Stimulated activated CD4-positive, alpha-beta T cell treated with anti-CD3 and anti-CD28 coated beads, Interleukin-12 subunit alpha, Interleukin-12 subunit beta, amount 100 ng/mL, for 4 hours (primary cell): Measurements from ENCODE around the gene ARL14EP.

ENCODE experiments used
- DNase-seq: peaks from one replicate; pipeline ENCODE4 v3.0.0-alpha.2; 2020

Gene ARL14EP

GRCh38 chr11:30322826-30323710, at the start of gene ARL14EP:
Gene ARL14EP, plus strand, starts transcription at chr11:30323104. Its CDS starts 7,845 bp downstream, at chr11:30330949.
- peak; percentile 84 for DNase-seq

DNA sequence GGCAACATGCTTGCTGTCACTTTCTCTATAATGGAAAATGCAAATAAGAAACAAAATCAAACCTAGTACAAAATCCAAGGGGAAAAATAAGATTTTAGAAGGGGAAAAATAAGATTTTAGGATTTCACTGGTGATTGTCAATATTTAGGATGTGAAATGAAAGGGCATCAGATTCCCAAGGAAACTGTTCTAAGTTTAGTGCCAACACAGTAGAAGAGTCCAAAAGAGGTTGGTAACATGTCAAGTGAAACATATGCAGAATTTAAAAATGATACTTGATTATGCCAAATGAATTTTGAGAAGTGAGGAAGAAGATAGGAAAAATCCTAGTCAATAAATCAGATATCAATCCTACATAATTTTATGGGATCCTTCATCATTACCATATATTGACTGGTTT, 45.7 kb upstream of the ARL14EP start:
- no peak for DNase-seq

DNA sequence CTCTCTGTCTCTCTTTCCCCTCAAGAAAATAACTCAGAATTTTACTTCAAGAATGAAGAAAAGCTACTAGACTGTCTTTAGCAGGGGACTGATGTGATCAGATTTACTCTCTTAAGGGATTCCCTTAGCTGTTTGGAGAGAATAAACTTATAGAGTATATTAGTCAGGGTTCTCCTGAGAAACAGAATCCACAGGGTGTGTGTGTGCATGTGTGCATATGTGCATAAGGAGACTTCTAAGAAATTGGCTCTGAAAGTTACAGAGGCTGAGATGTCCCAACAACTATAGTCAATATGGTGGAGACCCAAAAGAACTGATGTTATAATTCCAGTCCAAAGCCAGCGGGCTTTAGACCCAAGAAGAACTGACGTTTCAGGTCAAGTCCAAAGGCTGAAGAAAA, 43.1 kb upstream of the ARL14EP start:
- no peak for DNase-seq

GRCh38 chr11:30281476-30282288, 41.2 kb upstream of the ARL14EP start:
- no peak for DNase-seq

- DNase-seq, result no peak
Observed at GRCh38 chr11:30282289-30282631, 40.6 kb upstream of the ARL14EP start.

GRCh38 chr11:30284836-30285235, 38.1 kb upstream of the ARL14EP start:
- DNase-seq, result no peak

GRCh38 chr11:30285416-30286121, 37.3 kb upstream of the ARL14EP start:
- DNase-seq, result no peak

- DNase-seq, result no peak
Observed at GRCh38 chr11:30291331-30291730, 31.6 kb upstream of the ARL14EP start.

DNA sequence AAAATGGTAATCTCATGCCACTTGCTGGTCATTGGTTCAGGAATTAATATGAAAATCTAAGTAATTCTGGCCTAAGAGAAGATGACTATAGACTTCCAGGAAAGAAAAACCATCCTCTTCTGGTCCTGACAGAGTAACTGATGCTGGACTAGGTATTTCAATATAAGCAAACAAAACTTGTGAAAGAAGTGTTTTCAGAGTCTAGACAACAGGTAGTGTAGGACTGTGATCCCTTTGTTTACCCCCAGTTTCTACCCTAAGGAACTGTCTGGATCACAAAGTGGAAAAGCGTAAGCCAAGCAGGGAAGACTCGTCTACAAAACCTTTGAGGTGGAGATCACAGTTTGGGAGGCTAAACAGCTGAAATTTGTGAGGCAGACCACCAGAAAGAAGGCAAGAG, 30.4 kb upstream of the ARL14EP start:
- no peak for DNase-seq

- no peak for DNase-seq
Observed at GRCh38 chr11:30295178-30295885, 27.6 kb upstream of the ARL14EP start.

GRCh38 chr11:30304620-30305019, 18.3 kb upstream of the ARL14EP start:
- DNase-seq, result no peak

DNA sequence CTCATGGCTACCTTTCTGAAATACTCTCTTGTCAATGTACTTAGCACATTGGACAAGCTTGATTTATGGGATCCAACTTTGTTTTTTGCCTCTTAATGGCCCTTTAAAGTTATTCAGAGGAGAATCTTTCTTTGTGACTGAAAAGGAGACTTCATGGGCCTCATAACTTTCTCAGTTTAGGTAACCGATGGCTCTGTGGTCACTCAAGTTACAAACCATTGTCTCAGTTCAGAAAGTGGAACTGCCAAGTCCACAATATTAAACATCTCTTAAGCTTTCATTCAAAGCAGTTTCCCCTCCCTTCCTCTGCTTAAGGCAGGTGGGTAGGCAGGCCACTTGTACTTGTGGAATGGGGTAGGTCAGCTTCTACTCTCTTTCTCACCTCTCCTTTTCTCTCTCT, 12.3 kb upstream of the ARL14EP start:
- no peak for DNase-seq

- DNase-seq, result no peak
Observed at GRCh38 chr11:30311189-30311588, 11.7 kb upstream of the ARL14EP start.

DNA sequence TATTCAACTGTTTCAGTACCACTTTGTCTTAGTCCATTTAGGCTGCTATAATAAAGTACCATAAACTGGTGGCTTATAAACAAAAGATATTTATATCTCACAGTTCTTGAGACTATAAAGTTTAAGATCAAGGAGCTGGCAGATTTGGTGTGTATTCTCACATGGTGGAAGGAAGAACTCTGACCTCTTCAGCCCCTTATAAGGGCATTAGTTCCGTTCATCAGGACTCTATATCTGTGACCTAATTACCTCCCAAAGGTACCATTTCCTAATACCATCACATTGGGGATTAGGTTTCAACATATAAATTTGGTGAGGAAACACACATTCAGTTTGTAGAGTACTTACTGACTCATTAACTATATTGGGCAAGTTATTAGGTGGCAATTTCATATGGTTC, 10.7 kb upstream of the ARL14EP start:
- DNase-seq, result no peak

GRCh38 chr11:30313580-30313979, 9.3 kb upstream of the ARL14EP start:
- DNase-seq, result no peak

GRCh38 chr11:30314625-30315024, 8.3 kb upstream of the ARL14EP start:
- no peak for DNase-seq

- no peak for DNase-seq
Observed at GRCh38 chr11:30316237-30316636, 6.7 kb upstream of the ARL14EP start.

DNA sequence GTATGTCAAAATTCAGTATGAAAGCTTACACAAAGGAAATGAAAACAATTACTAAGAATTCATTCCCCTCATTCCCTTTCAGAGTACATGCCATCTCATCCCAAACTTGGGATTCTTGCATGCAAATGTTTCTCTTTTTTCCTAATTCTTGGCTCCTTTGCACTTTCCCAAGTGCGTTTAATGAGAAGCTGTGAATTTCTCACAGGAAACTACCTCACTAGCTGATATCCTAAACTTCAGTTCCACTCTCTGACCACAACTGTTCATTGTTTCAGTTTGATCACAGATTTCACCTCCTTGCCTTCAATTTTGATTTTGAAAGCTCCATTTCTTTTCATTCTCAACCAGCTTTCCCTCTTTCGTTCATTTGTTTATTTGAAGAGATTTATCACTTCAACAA, 5.9 kb upstream of the ARL14EP start:
- no peak for DNase-seq

DNA sequence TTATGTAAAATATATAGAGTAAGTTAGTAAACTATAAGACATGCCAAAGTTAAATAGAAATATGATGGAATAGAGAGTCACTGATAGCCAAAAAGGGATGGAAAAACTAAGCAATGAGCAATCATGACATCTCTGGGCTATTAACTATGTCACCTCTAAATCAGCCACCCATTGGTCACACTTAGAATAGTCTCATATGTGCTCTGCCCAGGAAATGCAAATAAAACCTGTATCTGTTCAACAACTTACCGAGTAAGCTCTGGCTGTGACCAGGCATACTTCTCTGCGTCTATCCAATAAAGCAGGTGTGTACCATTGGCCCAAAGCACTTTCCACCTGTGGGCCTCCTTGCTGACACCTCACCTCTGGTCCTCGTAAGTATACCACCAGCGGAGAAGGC, 1.6 kb upstream of the ARL14EP start:
- no peak for DNase-seq

DNA sequence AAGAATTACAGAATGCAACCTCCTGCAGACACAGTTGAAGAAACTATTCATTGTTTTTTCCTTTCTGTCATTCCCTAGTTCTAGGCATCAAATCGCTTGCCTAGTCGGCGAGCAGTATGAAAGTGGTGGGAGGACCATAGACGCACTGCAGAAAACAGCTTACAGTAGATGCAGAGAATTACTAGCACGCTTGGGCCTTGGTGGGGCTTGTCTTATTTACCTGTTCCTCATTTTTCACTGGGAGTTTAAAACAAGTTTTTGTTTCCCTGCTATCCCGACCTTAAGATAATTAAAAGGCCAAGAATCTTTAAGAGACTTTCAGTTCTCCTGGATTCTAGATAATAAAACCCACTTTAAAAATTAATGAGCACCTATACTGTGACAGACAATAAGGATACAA, 713 bp upstream of the ARL14EP start:
- no peak for DNase-seq

DNA sequence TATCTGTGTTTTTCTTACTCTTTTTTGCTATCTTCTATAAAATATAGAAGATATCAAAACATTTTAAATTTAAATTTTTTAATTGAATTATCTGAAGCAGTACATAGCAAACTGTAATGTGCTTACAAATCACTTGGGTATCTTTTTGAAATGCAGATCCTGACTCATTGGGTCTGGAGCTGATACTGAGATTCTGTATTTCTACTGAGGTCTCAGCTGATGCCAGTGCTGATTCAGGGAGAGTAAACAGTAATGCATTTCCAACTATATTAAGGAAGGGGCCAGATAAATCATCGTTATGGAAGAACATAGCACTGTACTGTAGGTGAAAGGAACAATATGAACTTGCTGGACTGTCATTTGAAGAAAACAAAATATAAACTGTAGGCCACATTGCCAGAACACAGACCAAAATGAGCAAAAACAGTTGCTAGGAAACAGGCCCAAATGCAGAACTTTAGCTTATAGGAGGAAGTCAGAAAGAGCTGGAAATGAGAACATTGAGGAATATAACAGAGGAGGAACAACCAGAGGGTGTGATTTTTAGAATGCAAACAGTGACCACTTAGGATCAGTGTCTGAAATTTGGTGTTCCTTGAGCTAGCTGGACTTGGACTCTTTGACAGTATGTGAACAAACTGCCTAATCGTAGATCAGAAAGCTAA, 3.3 kb downstream of the ARL14EP start:
- no peak for DNase-seq

GRCh38 chr11:30326906-30327305, 4.0 kb downstream of the ARL14EP start:
- DNase-seq, result no peak
